Astrocyte (in vitro differentiated cells and primary cell): ENCODE data around the gene GIT1. TPM values are rescaled to one million over a fixed set of nuclear protein-coding genes. Genes with fewer than 3 reads are reported as not detected.

Source experiments
- DNase-seq: peaks from one replicate; pipeline ENCODE4 v3.0.0-alpha.2; 2010; ENCODE audit warnings: low read depth
- FAIRE-seq: peaks from 2 replicates; lab custom pipeline; 2011; peaks lifted over from hg19 to GRCh38; lab: Jason Lieb, UNC
- H2AFZ ChIP-seq: 2 replicates; pipeline ENCODE4 v1.6.0; 2012; ENCODE audit warnings: low read depth, low read length, inconsistent platforms
- H3K27ac ChIP-seq: 2 replicates; pipeline ENCODE4 v1.5.1; 2011; ENCODE audit warnings: low read depth, low read length, inconsistent platforms
- H3K27me3 ChIP-seq: 2 replicates; pipeline ENCODE4 v1.6.0; 2011; ENCODE audit warnings: low read length, inconsistent platforms; ENCODE audit not compliant: insufficient read depth
- H3K36me3 ChIP-seq: 2 replicates; pipeline ENCODE4 v1.5.1; 2011; ENCODE audit warnings: low read length, inconsistent platforms; ENCODE audit not compliant: insufficient read depth
- H3K4me1 ChIP-seq: 2 replicates; pipeline ENCODE4 v1.5.1; 2011; ENCODE audit warnings: low read length, inconsistent platforms; ENCODE audit not compliant: insufficient read depth
- H3K4me2 ChIP-seq: 2 replicates; pipeline ENCODE4 v1.6.0; 2012; ENCODE audit warnings: low read length, inconsistent platforms
- H3K4me3 ChIP-seq: 2 replicates; pipeline ENCODE4 v1.5.1; 2011; ENCODE audit warnings: low read depth, mild to moderate bottlenecking, low read length, inconsistent platforms; ENCODE audit not compliant: insufficient read depth
- H3K79me2 ChIP-seq: 2 replicates; pipeline ENCODE4 v1.6.0; 2012; ENCODE audit warnings: mild to moderate bottlenecking, low read length, inconsistent platforms; ENCODE audit not compliant: insufficient read depth
- H3K9ac ChIP-seq: 2 replicates; pipeline ENCODE4 v1.6.0; 2012; ENCODE audit warnings: mild to moderate bottlenecking, low read length, inconsistent platforms
- H3K9me3 ChIP-seq: 2 replicates; pipeline ENCODE4 v1.5.1; 2012; ENCODE audit warnings: low read depth, mild to moderate bottlenecking, low read length, inconsistent platforms; ENCODE audit not compliant: insufficient read depth
- H4K20me1 ChIP-seq: 2 replicates; pipeline ENCODE4 v1.6.0; 2012; ENCODE audit warnings: low read length, inconsistent platforms; ENCODE audit not compliant: insufficient read depth
- H3K27ac Mint-ChIP-seq: one replicate; pipeline ENCODE4 v1.8.0; 2021; ENCODE audit warnings: mild to moderate bottlenecking, mixed read lengths; ENCODE audit not compliant: unreplicated experiment
- H3K27me3 Mint-ChIP-seq: one replicate; pipeline ENCODE4 v1.8.0; 2021; ENCODE audit warnings: low read depth, mixed read lengths; ENCODE audit not compliant: unreplicated experiment
- H3K36me3 Mint-ChIP-seq: one replicate; pipeline ENCODE4 v1.8.0; 2021; ENCODE audit warnings: low read depth, mixed read lengths; ENCODE audit not compliant: unreplicated experiment
- H3K4me1 Mint-ChIP-seq: one replicate; pipeline ENCODE4 v1.8.0; 2021; ENCODE audit warnings: low read depth, mixed read lengths; ENCODE audit not compliant: unreplicated experiment
- H3K4me3 Mint-ChIP-seq: one replicate; pipeline ENCODE4 v1.8.0; 2021; ENCODE audit warnings: mild to moderate bottlenecking, moderate library complexity, mixed read lengths; ENCODE audit not compliant: unreplicated experiment
- H3K9me3 Mint-ChIP-seq: one replicate; pipeline ENCODE4 v1.8.0; 2021; ENCODE audit warnings: mild to moderate bottlenecking, mixed read lengths; ENCODE audit not compliant: unreplicated experiment
- CTCF ChIP-seq: IDR thresholded peaks from 2 replicates; pipeline ENCODE4 v1.5.1; 2011; ENCODE audit warnings: low read depth, mild to moderate bottlenecking, inconsistent platforms, low read length, moderate library complexity; ENCODE audit not compliant: insufficient read depth
- EZH2 ChIP-seq: IDR thresholded peaks from 2 replicates; pipeline ENCODE4 v1.6.1; 2012; ENCODE audit warnings: mild to moderate bottlenecking, low read length, inconsistent platforms; ENCODE audit not compliant: insufficient read depth
- total RNA-seq: library from RNA; stranded (reverse); gene quantifications from 2 replicates; pipeline ENCODE4 v1.2.1, GENCODE V29; 2021

GIT1 gene
- total RNA-seq, 1 donor from 2014 or later: 52.2 TPM

DNA sequence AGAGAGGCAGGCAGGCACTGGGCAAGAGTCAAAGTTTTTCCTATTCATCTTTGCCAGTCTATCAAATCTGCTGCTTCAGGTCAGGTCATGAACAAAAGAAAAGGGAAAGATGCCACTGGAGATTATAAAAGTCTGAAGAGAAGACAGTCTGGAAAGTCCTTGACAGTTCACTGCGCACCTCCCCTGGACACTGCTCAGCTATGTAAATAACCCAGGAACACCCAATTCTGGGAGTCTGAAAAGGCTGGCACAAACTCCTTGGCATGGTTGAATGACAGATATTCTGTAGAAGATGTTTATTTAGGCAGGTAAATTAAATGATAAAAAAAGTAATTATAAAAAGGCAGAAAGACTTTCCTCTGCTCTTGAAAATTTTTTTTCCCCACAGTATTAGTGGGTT lies 38.5 kb upstream of the GIT1 start:
- TF ChIP-seq CTCF: no peak
- TF ChIP-seq EZH2: no peak
- Histone ChIP-seq H3K4me2 (no peak overlapping the region), H2AFZ (no peak overlapping the region), H3K9me3 (no peaks in the 10 kb centered on the region), H3K4me3 (no peak overlapping the region), H4K20me1 (peaks cover 9% of the 10 kb centered on the region), H3K27me3 (no peaks in the 10 kb centered on the region), H3K4me1 (peaks cover 2% of the 10 kb centered on the region), H3K36me3 (peaks cover 12% of the 10 kb centered on the region), H3K9ac (no peak overlapping the region), H3K79me2 (no peaks in the 10 kb centered on the region), H3K27ac (no peak overlapping the region)
- H3K4me1 Mint-ChIP-seq: no peaks in the 10 kb centered on the region
- FAIRE-seq (no peak), DNase-seq (no peak)
- no peaks in the 10 kb centered on the region for H3K9me3 Mint-ChIP-seq
- H3K27me3 Mint-ChIP-seq: no peaks in the 10 kb centered on the region
- H3K4me3 Mint-ChIP-seq: no peak overlapping the region
- no peak overlapping the region for H3K27ac Mint-ChIP-seq
- H3K36me3 Mint-ChIP-seq: peaks cover 11% of the 10 kb centered on the region

GRCh38 chr17:29625037-29625750 lies 35.7 kb upstream of the GIT1 start:
- Histone ChIP-seq H3K4me3 (no peak overlapping the region), H3K9me3 (no peaks in the 10 kb centered on the region), H4K20me1 (peaks cover 11% of the 10 kb centered on the region), H3K36me3 (peaks cover 2% of the 10 kb centered on the region), H3K4me2 (no peak overlapping the region), H3K27ac (no peak overlapping the region), H2AFZ (no peak overlapping the region), H3K9ac (no peak overlapping the region), H3K27me3 (no peaks in the 10 kb centered on the region), H3K79me2 (no peaks in the 10 kb centered on the region), H3K4me1 (peaks cover 4% of the 10 kb centered on the region)
- Mint-ChIP-seq H3K36me3 (peaks cover 2% of the 10 kb centered on the region), H3K4me1 (peaks cover 8% of the 10 kb centered on the region), H3K9me3 (no peaks in the 10 kb centered on the region), H3K27ac (no peak overlapping the region), H3K4me3 (no peak overlapping the region), H3K27me3 (no peaks in the 10 kb centered on the region)
- no peak for FAIRE-seq
- TF ChIP-seq EZH2: no peak
- TF ChIP-seq CTCF: no peak
- DNase-seq: peak; percentile 31

DNA sequence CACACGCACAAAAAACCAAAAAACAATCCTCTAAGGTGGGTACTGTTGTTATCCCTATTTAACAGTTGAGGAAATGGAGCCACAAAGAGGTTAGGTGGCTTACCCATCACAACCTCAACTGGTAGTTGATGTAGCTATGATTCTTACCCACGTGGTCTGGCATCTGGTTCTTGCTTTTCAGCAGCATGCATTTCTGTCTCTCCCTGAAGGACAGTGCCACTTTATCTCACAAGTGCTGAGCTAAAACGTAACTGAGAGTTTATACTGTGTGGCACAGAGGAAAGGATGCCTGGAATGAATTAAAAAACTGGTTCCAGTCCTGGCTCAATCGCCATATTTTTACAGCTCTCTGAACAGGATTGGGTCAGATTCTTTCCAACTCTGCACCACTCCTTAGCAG lies 35.1 kb upstream of the GIT1 start:
- H3K4me1 ChIP-seq: peaks cover 6% of the 10 kb centered on the region
- no peak overlapping the region for H3K4me3 ChIP-seq
- H3K27ac ChIP-seq: no peak overlapping the region
- H3K27me3 Mint-ChIP-seq: no peaks in the 10 kb centered on the region
- H3K36me3 ChIP-seq: peaks cover 2% of the 10 kb centered on the region
- H3K9ac ChIP-seq: no peak overlapping the region
- no peaks in the 10 kb centered on the region for H3K79me2 ChIP-seq
- no peak overlapping the region for H3K27ac Mint-ChIP-seq
- no peak overlapping the region for H3K4me3 Mint-ChIP-seq
- FAIRE-seq (no peak), DNase-seq (no peak)
- H3K27me3 ChIP-seq: no peaks in the 10 kb centered on the region
- H2AFZ ChIP-seq: no peak overlapping the region
- peaks cover 11% of the 10 kb centered on the region for H4K20me1 ChIP-seq
- H3K4me1 Mint-ChIP-seq: peaks cover 13% of the 10 kb centered on the region
- TF ChIP-seq EZH2: no peak
- TF ChIP-seq CTCF: no peak
- H3K4me2 ChIP-seq: no peak overlapping the region
- no peaks in the 10 kb centered on the region for H3K9me3 Mint-ChIP-seq
- H3K9me3 ChIP-seq: no peaks in the 10 kb centered on the region
- peaks cover 2% of the 10 kb centered on the region for H3K36me3 Mint-ChIP-seq
